ENCODE measurements around the gene TLR4.

TLR4 gene

GRCh38 chr9:117734523-117735314, 30.5 kb downstream of the TLR4 start:
- in situ Hi-C loops (cut with HindIII; ENCODE audit: low sequenced_read_pairs), result no loop called here
- H3K4me3 ChIP-seq (ENCODE audit: low read depth, low read length), result no peak overlapping the region
- TF ChIP-seq, protein P1, sequence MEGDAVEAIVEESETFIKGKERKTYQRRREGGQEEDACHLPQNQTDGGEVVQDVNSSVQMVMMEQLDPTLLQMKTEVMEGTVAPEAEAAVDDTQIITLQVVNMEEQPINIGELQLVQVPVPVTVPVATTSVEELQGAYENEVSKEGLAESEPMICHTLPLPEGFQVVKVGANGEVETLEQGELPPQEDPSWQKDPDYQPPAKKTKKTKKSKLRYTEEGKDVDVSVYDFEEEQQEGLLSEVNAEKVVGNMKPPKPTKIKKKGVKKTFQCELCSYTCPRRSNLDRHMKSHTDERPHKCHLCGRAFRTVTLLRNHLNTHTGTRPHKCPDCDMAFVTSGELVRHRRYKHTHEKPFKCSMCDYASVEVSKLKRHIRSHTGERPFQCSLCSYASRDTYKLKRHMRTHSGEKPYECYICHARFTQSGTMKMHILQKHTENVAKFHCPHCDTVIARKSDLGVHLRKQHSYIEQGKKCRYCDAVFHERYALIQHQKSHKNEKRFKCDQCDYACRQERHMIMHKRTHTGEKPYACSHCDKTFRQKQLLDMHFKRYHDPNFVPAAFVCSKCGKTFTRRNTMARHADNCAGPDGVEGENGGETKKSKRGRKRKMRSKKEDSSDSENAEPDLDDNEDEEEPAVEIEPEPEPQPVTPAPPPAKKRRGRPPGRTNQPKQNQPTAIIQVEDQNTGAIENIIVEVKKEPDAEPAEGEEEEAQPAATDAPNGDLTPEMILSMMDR (IDR thresholded peaks at IDR 0.05; ENCODE audit: low read depth, low read length, missing control alignments), result no peak
- DNase-seq (ENCODE audit: low read depth), result no peak

DNA sequence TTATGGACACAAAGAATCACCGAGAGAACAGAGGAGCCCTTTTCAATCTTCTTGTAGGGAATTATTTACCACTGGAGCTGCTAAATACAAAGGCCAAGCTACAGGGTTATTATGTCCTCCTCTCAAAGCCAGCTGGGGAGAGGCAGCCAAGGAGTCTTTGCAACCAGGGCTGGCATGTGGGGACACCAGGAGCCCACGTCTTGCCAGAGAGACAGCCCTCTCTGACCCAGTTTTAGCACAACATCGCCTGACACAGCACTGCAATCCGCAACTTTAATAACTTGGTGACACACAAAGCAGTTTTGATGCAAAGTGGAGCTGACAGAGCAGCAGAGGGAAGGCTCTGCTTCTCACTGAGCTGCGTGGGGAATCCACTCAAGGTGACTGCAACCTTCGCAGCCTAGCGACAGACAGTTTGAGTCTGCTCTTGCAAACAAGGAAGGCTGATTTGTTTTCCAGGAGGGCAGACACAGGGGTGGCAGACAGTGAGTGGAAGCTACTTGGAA, 33.6 kb downstream of the TLR4 start:
- in situ Hi-C loops (cut with HindIII; ENCODE audit: low sequenced_read_pairs), result no loop called here
- H3K4me3 ChIP-seq (ENCODE audit: low read depth, low read length), result no peak overlapping the region
- DNase-seq (ENCODE audit: low read depth), result no peak
- TF ChIP-seq, protein P1 (IDR thresholded peaks at IDR 0.05; ENCODE audit: low read depth, low read length, missing control alignments), result no peak

GRCh38 chr9:117739206-117739605, 35.0 kb downstream of the TLR4 start:
- TF ChIP-seq, protein P1 (IDR thresholded peaks at IDR 0.05; ENCODE audit: low read depth, low read length, missing control alignments), result no peak
- no peak for DNase-seq (ENCODE audit: low read depth)
- in situ Hi-C loops (cut with HindIII; ENCODE audit: low sequenced_read_pairs), result no loop called here
- H3K4me3 ChIP-seq (ENCODE audit: low read depth, low read length), result no peak overlapping the region

DNA sequence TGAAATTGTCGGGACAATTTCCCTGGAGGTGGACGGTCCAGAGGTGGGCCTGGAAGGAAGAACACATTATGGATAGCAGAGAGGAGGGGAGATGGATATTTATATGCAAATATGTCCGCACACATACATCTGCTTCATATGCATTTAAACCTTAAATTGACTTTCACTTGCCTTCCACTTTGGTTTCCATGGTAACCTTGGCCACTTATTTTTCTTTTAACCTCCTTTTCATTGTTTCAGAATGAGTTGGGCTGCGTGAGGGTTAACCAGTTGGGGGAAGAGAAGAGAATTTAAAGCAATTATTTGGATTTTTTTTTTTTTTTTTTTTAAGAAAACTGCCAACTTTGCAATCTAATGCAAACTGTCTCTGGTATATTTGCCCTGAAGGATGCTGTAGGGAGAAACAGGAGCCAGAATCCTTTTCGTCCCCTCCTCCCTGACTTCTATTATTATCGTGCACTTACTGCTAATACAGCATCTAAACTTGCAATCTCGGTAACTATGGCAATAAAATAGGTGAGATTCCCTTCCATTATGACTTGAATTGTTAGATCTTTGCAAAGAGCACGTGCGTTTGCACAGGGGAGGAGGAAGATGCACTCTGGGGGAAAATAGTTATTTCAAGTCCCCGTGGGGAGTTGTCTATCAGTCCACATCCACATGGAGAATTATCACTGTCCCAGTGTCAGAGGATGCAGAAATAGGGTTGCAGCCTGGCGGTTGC, 35.6 kb downstream of the TLR4 start:
- no peak overlapping the region for H3K4me3 ChIP-seq (ENCODE audit: low read depth, low read length)
- in situ Hi-C loops (cut with HindIII; ENCODE audit: low sequenced_read_pairs), result no loop called here
- TF ChIP-seq, protein P1 (IDR thresholded peaks at IDR 0.05; ENCODE audit: low read depth, low read length, missing control alignments), result no peak
- no peak for DNase-seq (ENCODE audit: low read depth)

DNA sequence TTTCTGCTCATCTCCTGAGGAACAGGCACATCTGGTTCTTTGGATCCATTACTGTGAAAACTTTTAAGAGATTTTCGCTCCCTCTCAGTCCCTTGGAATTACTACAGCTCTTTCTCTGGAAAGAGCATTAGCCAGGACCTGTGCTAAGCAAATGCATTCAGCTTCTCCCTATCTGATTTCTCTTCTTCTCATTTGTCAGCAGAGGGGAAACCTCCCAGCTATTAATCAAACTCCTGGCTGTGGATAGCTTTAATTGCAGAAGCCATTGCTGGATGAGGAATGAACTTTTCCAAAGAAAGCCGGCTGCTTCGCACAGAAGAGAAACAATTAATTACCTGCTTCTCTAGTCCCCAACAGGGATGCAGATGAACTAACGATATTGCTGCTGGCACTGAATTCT, 37.9 kb downstream of the TLR4 start:
- TF ChIP-seq, protein P1 (IDR thresholded peaks at IDR 0.05; ENCODE audit: low read depth, low read length, missing control alignments), result no peak
- in situ Hi-C loops (cut with HindIII; ENCODE audit: low sequenced_read_pairs), result no loop called here
- no peak for DNase-seq (ENCODE audit: low read depth)
- H3K4me3 ChIP-seq (ENCODE audit: low read depth, low read length), result no peak overlapping the region

GRCh38 chr9:117744369-117744768, 40.2 kb downstream of the TLR4 start:
- in situ Hi-C loops (cut with HindIII; ENCODE audit: low sequenced_read_pairs), result no loop called here
- DNase-seq (ENCODE audit: low read depth), result no peak
- no peak overlapping the region for H3K4me3 ChIP-seq (ENCODE audit: low read depth, low read length)
- TF ChIP-seq, protein P1 (IDR thresholded peaks at IDR 0.05; ENCODE audit: low read depth, low read length, missing control alignments), result no peak

All from astrocyte of the cerebellum (primary cell).